Kidney (tissue), 14 donors: ENCODE data around the gene MYO1C. TPM values are rescaled to one million over a fixed set of nuclear protein-coding genes. Genes with fewer than 3 reads are reported as not detected.
A peak's percentile ranks its signal among the peaks of the same experiment; 100 is the strongest.

Experiments used
- DNase-seq, 5 donors: peaks; one replicate each; pipeline ENCODE4 v3.0.0-alpha.2; 2013 to 2020
- FAIRE-seq: peaks from 2 replicates; lab custom pipeline; 2012; peaks lifted over from hg19 to GRCh38; lab: Jason Lieb, UNC
- H3K27ac ChIP-seq, 2 donors: one replicate each; pipeline ENCODE4 v1.7.0; 2013; ENCODE audit warnings: low read depth in 2 of 2, low read length in 2 of 2, inconsistent platforms in 1 of 2
- H3K27me3 ChIP-seq: one replicate; pipeline ENCODE4 v1.7.1; 2013; ENCODE audit warnings: low read length, inconsistent platforms; ENCODE audit not compliant: control insufficient read depth, insufficient read depth
- H3K36me3 ChIP-seq, 3 donors: one replicate each; pipeline versions ENCODE4 v1.7.0 to v1.7.1; 2013; ENCODE audit warnings: low read length in 3 of 3, control low read depth in 1 of 3, inconsistent platforms in 1 of 3; ENCODE audit not compliant: insufficient read depth in 3 of 3, control insufficient read depth in 2 of 3
- H3K4me1 ChIP-seq, 3 donors: one replicate each; pipeline versions ENCODE4 v1.7.0 to v1.7.1; 2013; ENCODE audit warnings: low read length in 3 of 3, inconsistent platforms in 1 of 3, low read depth in 1 of 3; ENCODE audit not compliant: control insufficient read depth in 2 of 3, insufficient read depth in 2 of 3
- H3K4me3 ChIP-seq, 3 donors: one replicate each; pipeline versions ENCODE4 v1.7.0 to v1.8.1; 2013; ENCODE audit warnings: low read length in 3 of 3, control low read depth in 1 of 3, inconsistent platforms in 1 of 3
- H3K9ac ChIP-seq, 3 donors: one replicate each; pipeline versions ENCODE4 v1.7.0 to v1.7.1; 2013; ENCODE audit warnings: low read length in 3 of 3, control low read depth in 1 of 3, inconsistent platforms in 1 of 3
- H3K9me3 ChIP-seq, 3 donors: one replicate each; pipeline versions ENCODE4 v1.7.0 to v1.7.1; 2013; ENCODE audit warnings: low read length in 3 of 3, control low read depth in 1 of 3, inconsistent platforms in 1 of 3; ENCODE audit not compliant: control insufficient read depth in 2 of 3, insufficient read depth in 1 of 3
- intact Hi-C: fragments of 100-400 bp; cut with DNase I; formaldehyde crosslinking; loops from one replicate; pipeline ENCODE4 v1.11.1; 2022
- polyA plus RNA-seq: library from polyadenylated mRNA; stranded (reverse); fragments of 350-450 nt; fragmentation: Illumina TruSeq; extraction: RNeasy Lipid Tissue Mini Kit (QIAGEN cat#74804); gene quantifications from one replicate; pipeline ENCODE4 v1.2.3, GENCODE V29; 2014; ENCODE audit warnings: low read depth, low replicate concordance; ENCODE audit not compliant: insufficient read depth
- total RNA-seq: library from RNA; stranded (reverse); fragmentation: NEBNext Ultra II Directional; extraction: Animal tissue kit (Norgen Biotek cat#: 25700); gene quantifications from one replicate; pipeline ENCODE4 v1.2.1, GENCODE V29; 2021
- TF ChIP-seq, protein P1 (sequence below): IDR thresholded peaks from 3 replicates; pipeline ENCODE4 v1.5.1; 2012; ENCODE audit warnings: mild to moderate bottlenecking, moderate library complexity, borderline replicate concordance; ENCODE audit not compliant: insufficient read depth; ENCODE audit errors: extremely low read depth
- donor health status: control.
- donor health status: control.
- donor health status: control.
- donor health status: control.
- donor health status: control.
- donor health status: DM: yes; HTN: yes; CAD: no.
- donor health status: Normal renal cell carcinoma (clear cell type).

The MYO1C gene
- total and polyA plus RNA-seq, 2 donors from 2014 or later: 62.7 to 225 TPM

GRCh38 chr17:1498233-1498632 is 5.7 kb upstream of the MYO1C start:
- no peak for DNase-seq
- peaks cover 0 to 21% (median 0%) of the 10 kb centered on the region in 3 donors for H3K36me3 ChIP-seq
- intact Hi-C loops: no loop called here
- no peak for FAIRE-seq
- no peaks in the 10 kb centered on the region for H3K27me3 ChIP-seq
- no peak overlapping the region for H3K4me3 ChIP-seq
- peaks cover 0 to 12% (median 0%) of the 10 kb centered on the region in 3 donors for H3K4me1 ChIP-seq
- TF ChIP-seq, protein P1, sequence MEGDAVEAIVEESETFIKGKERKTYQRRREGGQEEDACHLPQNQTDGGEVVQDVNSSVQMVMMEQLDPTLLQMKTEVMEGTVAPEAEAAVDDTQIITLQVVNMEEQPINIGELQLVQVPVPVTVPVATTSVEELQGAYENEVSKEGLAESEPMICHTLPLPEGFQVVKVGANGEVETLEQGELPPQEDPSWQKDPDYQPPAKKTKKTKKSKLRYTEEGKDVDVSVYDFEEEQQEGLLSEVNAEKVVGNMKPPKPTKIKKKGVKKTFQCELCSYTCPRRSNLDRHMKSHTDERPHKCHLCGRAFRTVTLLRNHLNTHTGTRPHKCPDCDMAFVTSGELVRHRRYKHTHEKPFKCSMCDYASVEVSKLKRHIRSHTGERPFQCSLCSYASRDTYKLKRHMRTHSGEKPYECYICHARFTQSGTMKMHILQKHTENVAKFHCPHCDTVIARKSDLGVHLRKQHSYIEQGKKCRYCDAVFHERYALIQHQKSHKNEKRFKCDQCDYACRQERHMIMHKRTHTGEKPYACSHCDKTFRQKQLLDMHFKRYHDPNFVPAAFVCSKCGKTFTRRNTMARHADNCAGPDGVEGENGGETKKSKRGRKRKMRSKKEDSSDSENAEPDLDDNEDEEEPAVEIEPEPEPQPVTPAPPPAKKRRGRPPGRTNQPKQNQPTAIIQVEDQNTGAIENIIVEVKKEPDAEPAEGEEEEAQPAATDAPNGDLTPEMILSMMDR: no peak
- no peak overlapping the region for H3K27ac ChIP-seq
- no peak overlapping the region for H3K9ac ChIP-seq
- no peaks in the 10 kb centered on the region for H3K9me3 ChIP-seq

- FAIRE-seq (no peak), DNase-seq (peak in 1 of 5 donors; percentile 21)
- Histone ChIP-seq H3K36me3 (peaks cover 0 to 21% (median 0%) of the 10 kb centered on the region in 3 donors), H3K9ac (no peak overlapping the region), H3K27me3 (no peaks in the 10 kb centered on the region), H3K27ac (no peak overlapping the region), H3K9me3 (no peaks in the 10 kb centered on the region), H3K4me3 (no peak overlapping the region), H3K4me1 (peaks cover 0 to 12% (median 0%) of the 10 kb centered on the region in 3 donors)
- TF ChIP-seq, protein P1: no peak
- intact Hi-C loops: no loop called here
Measured at GRCh38 chr17:1497831-1498230, 5.3 kb upstream of the MYO1C start.

- no peak overlapping the region for H3K4me3 ChIP-seq
- no peaks in the 10 kb centered on the region for H3K9me3 ChIP-seq
- peaks cover 0 to 21% (median 0%) of the 10 kb centered on the region in 3 donors for H3K36me3 ChIP-seq
- H3K27me3 ChIP-seq: no peaks in the 10 kb centered on the region
- H3K9ac ChIP-seq: no peak overlapping the region
- H3K27ac ChIP-seq: no peak overlapping the region
- no peak for FAIRE-seq
- TF ChIP-seq, protein P1: no peak
- intact Hi-C loops: no loop called here
- DNase-seq: no peak
- peaks cover 0 to 19% (median 0%) of the 10 kb centered on the region in 3 donors for H3K4me1 ChIP-seq
Measured at GRCh38 chr17:1496869-1497268, 4.4 kb upstream of the MYO1C start.
